Neural cell (in vitro differentiated cells): ENCODE data around the gene GPRC6A. TPM values are rescaled to one million over a fixed set of nuclear protein-coding genes. Genes with fewer than 3 reads are reported as not detected.

Experiments
- H2AFZ ChIP-seq: fragments of 200-600, 300-800 bp; sonication (generic), shearing (Covaris generic); 2 replicates; pipeline ENCODE4 v1.6.0; 2014; ENCODE audit warnings: low read depth, mild to moderate bottlenecking, antibody characterized with exemption, low read length, moderate library complexity
- H3F3A ChIP-seq: fragments of 200-600 bp; shearing (Covaris generic); 2 replicates; pipeline ENCODE4 v1.6.1; 2016; ENCODE audit warnings: mild to moderate bottlenecking, moderate library complexity, mixed read lengths, antibody characterized with exemption, low read length; ENCODE audit not compliant: insufficient read depth, poor library complexity, severe bottlenecking
- H3K27ac ChIP-seq: fragments of 200-600, 300-800 bp; sonication (generic), shearing (Covaris generic); 2 replicates; pipeline ENCODE4 v1.5.1; 2014; ENCODE audit warnings: mild to moderate bottlenecking, low read length, moderate library complexity
- H3K27me3 ChIP-seq: fragments of 300-800, 200-600 bp; sonication (generic), shearing (Covaris generic); 2 replicates; pipeline ENCODE4 v1.6.0; 2014; ENCODE audit warnings: mild to moderate bottlenecking, low read depth, low read length, moderate library complexity; ENCODE audit not compliant: insufficient read depth
- H3K36me3 ChIP-seq: fragments of 300-800, 200-600 bp; sonication (generic), shearing (Covaris generic); 2 replicates; pipeline ENCODE4 v1.5.1; 2014; ENCODE audit warnings: mild to moderate bottlenecking, antibody characterized with exemption, low read length, moderate library complexity; ENCODE audit not compliant: insufficient read depth
- H3K4me2 ChIP-seq: fragments of 300-800, 200-600 bp; sonication (generic), shearing (Covaris generic); 2 replicates; pipeline ENCODE4 v1.6.0; 2014; ENCODE audit warnings: mild to moderate bottlenecking, low read length
- H3K4me3 ChIP-seq: fragments of 300-800, 200-600 bp; sonication (generic), shearing (Covaris generic); 2 replicates; pipeline ENCODE4 v1.5.1; 2014; ENCODE audit warnings: mild to moderate bottlenecking, low read length, moderate library complexity
- H3K79me2 ChIP-seq: fragments of 200-600 bp; shearing (Covaris generic); replicated peaks from 2 replicates; pipeline ENCODE4 v1.6.0; 2014; ENCODE audit warnings: mild to moderate bottlenecking, low read length, moderate library complexity; ENCODE audit not compliant: insufficient read depth
- H3K9ac ChIP-seq: fragments of 300-800, 200-600 bp; sonication (generic), shearing (Covaris generic); 2 replicates; pipeline ENCODE4 v1.6.1; 2016; ENCODE audit warnings: mild to moderate bottlenecking, low read length, mixed read lengths
- H3K9me2 ChIP-seq: fragments of 200-600 bp; shearing (Covaris generic); 2 replicates; pipeline ENCODE4 v1.6.1; 2016; ENCODE audit warnings: mild to moderate bottlenecking, low read length, mixed read lengths; ENCODE audit not compliant: insufficient read depth
- H3K9me3 ChIP-seq: fragments of 200-600, 300-800 bp; sonication (generic), shearing (Covaris generic); 2 replicates; pipeline ENCODE4 v1.6.1; 2016; ENCODE audit warnings: mild to moderate bottlenecking, mixed run types, low read length, moderate library complexity, mixed read lengths
- H4K20me1 ChIP-seq: fragments of 200-600 bp; shearing (Covaris generic); 2 replicates; pipeline ENCODE4 v1.6.1; 2016; ENCODE audit warnings: mild to moderate bottlenecking, mixed run types; ENCODE audit not compliant: insufficient read depth
- CTCF ChIP-seq: fragments of 450-650 bp; IDR thresholded peaks from 2 replicates; pipeline ENCODE4 v1.5.1; 2014; ENCODE audit warnings: antibody characterized with exemption, mild to moderate bottlenecking, moderate library complexity; ENCODE audit not compliant: poor library complexity, severe bottlenecking
- EP300 ChIP-seq: fragments of 450-650 bp; conservative IDR thresholded peaks from 2 replicates; pipeline ENCODE4 v1.6.1; 2014; ENCODE audit warnings: antibody characterized with exemption, mild to moderate bottlenecking, moderate library complexity; ENCODE audit not compliant: poor library complexity, severe bottlenecking
- EZH2 ChIP-seq: fragments of 200-600, 300-800 bp; shearing (Covaris generic), sonication (generic); IDR thresholded peaks from 2 replicates; pipeline ENCODE4 v1.6.1; 2014; ENCODE audit warnings: antibody characterized with exemption, low read length, borderline replicate concordance, mild to moderate bottlenecking; ENCODE audit not compliant: insufficient read depth, poor library complexity, severe bottlenecking
- MXI1 ChIP-seq: fragments of 450-650 bp; conservative IDR thresholded peaks from 2 replicates; pipeline ENCODE4 v1.6.1; 2014; ENCODE audit warnings: antibody characterized with exemption, mild to moderate bottlenecking; ENCODE audit not compliant: poor library complexity, severe bottlenecking
- POLR2AphosphoS5 ChIP-seq: IDR thresholded peaks from 2 replicates; pipeline ENCODE4 v1.6.1; 2012
- RAD21 ChIP-seq: fragments of 450-650 bp; conservative IDR thresholded peaks from 2 replicates; pipeline ENCODE4 v1.6.1; 2014; ENCODE audit warnings: antibody characterized with exemption, mild to moderate bottlenecking, moderate library complexity
- REST ChIP-seq: IDR thresholded peaks from 2 replicates; pipeline ENCODE4 v1.6.1; 2012; ENCODE audit warnings: borderline replicate concordance
- SMC3 ChIP-seq: fragments of 450-650 bp; conservative IDR thresholded peaks from 2 replicates; pipeline ENCODE4 v1.6.1; 2014; ENCODE audit warnings: antibody characterized with exemption, mild to moderate bottlenecking, moderate library complexity; ENCODE audit not compliant: poor library complexity
- TAF1 ChIP-seq: IDR thresholded peaks from 2 replicates; pipeline ENCODE4 v1.6.1; 2012; ENCODE audit warnings: low read depth
- polyA plus RNA-seq: library from polyadenylated mRNA; depleted of rRNA; stranded (reverse); fragments of >200 nt; gene quantifications from 2 replicates; pipeline ENCODE4 v1.2.3, GENCODE V29; 2014

GPRC6A gene
- polyA plus RNA-seq, 1 donor from 2014 or later: not detected

GRCh38 chr6:116797585-116797984 lies 31.3 kb downstream of the GPRC6A start:
- no peak overlapping the region for H3K9ac ChIP-seq
- no peaks in the 10 kb centered on the region for H3F3A ChIP-seq
- H3K79me2 ChIP-seq: no peaks in the 10 kb centered on the region
- no peak overlapping the region for H3K4me3 ChIP-seq
- no peaks in the 10 kb centered on the region for H3K9me2 ChIP-seq
- no peak overlapping the region for H2AFZ ChIP-seq
- H3K9me3 ChIP-seq: no peaks in the 10 kb centered on the region
- H3K27me3 ChIP-seq: no peaks in the 10 kb centered on the region
- H3K4me2 ChIP-seq: no peak overlapping the region
- no peaks in the 10 kb centered on the region for H3K36me3 ChIP-seq
- TF ChIP-seq SMC3 (no peak), TAF1 (no peak), EZH2 (no peak), CTCF (no peak), REST (no peak), MXI1 (no peak), EP300 (no peak), POLR2AphosphoS5 (no peak), RAD21 (no peak)
- no peak overlapping the region for H3K27ac ChIP-seq
- H4K20me1 ChIP-seq: no peaks in the 10 kb centered on the region

GRCh38 chr6:116793224-116793623 lies 35.7 kb downstream of the GPRC6A start:
- Histone ChIP-seq H2AFZ (no peak overlapping the region), H3K79me2 (no peaks in the 10 kb centered on the region), H3F3A (no peaks in the 10 kb centered on the region), H3K27ac (no peak overlapping the region), H4K20me1 (no peaks in the 10 kb centered on the region), H3K9me3 (no peaks in the 10 kb centered on the region), H3K27me3 (no peaks in the 10 kb centered on the region), H3K36me3 (no peaks in the 10 kb centered on the region), H3K4me2 (no peak overlapping the region), H3K4me3 (no peak overlapping the region), H3K9me2 (no peaks in the 10 kb centered on the region), H3K9ac (no peak overlapping the region)
- no peak for TF ChIP-seq REST
- TF ChIP-seq CTCF: no peak
- no peak for TF ChIP-seq EP300
- TF ChIP-seq EZH2: no peak
